ENCODE measurements around the gene ECM1.

The ECM1 gene

GRCh38 chr1:150525348-150525747, 17.4 kb downstream of the ECM1 start:
- no peaks in the 10 kb centered on the region for H4K20me1 ChIP-seq (ENCODE audit: low read depth, low read length)
- H3K9ac ChIP-seq (ENCODE audit: low read length), result no peak overlapping the region
- H3K79me2 ChIP-seq (ENCODE audit: insufficient read depth, low read length), result no peaks in the 10 kb centered on the region
- no peak overlapping the region for H2AFZ ChIP-seq (ENCODE audit: low read depth, low read length, severe bottlenecking)
- no peak overlapping the region for H3K27ac ChIP-seq (ENCODE audit: low read depth, low read length)
- no peaks in the 10 kb centered on the region for H3K36me3 ChIP-seq (ENCODE audit: low read length)
- no peak overlapping the region for H3K4me2 ChIP-seq (ENCODE audit: low read depth, low read length, poor library complexity, severe bottlenecking)
- H3K27me3 ChIP-seq (ENCODE audit: low read length), result no peaks in the 10 kb centered on the region
- no peaks in the 10 kb centered on the region for H3K9me3 ChIP-seq (ENCODE audit: insufficient read depth, low read length)
- H3K4me3 ChIP-seq (ENCODE audit: insufficient read depth, low read length, poor library complexity, severe bottlenecking), result no peak overlapping the region
- H3F3A ChIP-seq (ENCODE audit: insufficient read depth), result 0 out of 2 replicates have a peak, but pooled peaks cover 2% of the 10 kb centered on the region
- no peaks in the 10 kb centered on the region for H3K9me2 ChIP-seq (replicated peaks; ENCODE audit: insufficient read depth, low read length)
- TF ChIP-seq CTCF (IDR thresholded peaks at IDR 0.05; ENCODE audit: insufficient read depth, low read length, poor library complexity, severe bottlenecking) (no peak), EZH2phosphoT487 (conservative IDR thresholded peaks at IDR 0.05; ENCODE audit: low read length) (no peak)

GRCh38 chr1:150528196-150528595, 20.3 kb downstream of the ECM1 start:
- Histone ChIP-seq H3K79me2 (ENCODE audit: insufficient read depth, low read length) (no peaks in the 10 kb centered on the region), H3K9me3 (ENCODE audit: insufficient read depth, low read length) (no peaks in the 10 kb centered on the region), H2AFZ (ENCODE audit: low read depth, low read length, severe bottlenecking) (no peak overlapping the region), H3K36me3 (ENCODE audit: low read length) (no peaks in the 10 kb centered on the region), H3K9ac (ENCODE audit: low read length) (no peak overlapping the region), H3K4me2 (ENCODE audit: low read depth, low read length, poor library complexity, severe bottlenecking) (no peak overlapping the region), H3K4me3 (ENCODE audit: insufficient read depth, low read length, poor library complexity, severe bottlenecking) (no peak overlapping the region), H3K27ac (ENCODE audit: low read depth, low read length) (no peak overlapping the region), H4K20me1 (ENCODE audit: low read depth, low read length) (no peaks in the 10 kb centered on the region), H3K27me3 (ENCODE audit: low read length) (no peaks in the 10 kb centered on the region), H3F3A (ENCODE audit: insufficient read depth) (no peaks in the 10 kb centered on the region), H3K9me2 (replicated peaks; ENCODE audit: insufficient read depth, low read length) (no peaks in the 10 kb centered on the region)
- TF ChIP-seq EZH2phosphoT487 (conservative IDR thresholded peaks at IDR 0.05; ENCODE audit: low read length) (no peak), CTCF (IDR thresholded peaks at IDR 0.05; ENCODE audit: insufficient read depth, low read length, poor library complexity, severe bottlenecking) (no peak)

- H3K79me2 ChIP-seq (ENCODE audit: insufficient read depth, low read length), result no peaks in the 10 kb centered on the region
- H3K9me2 ChIP-seq (replicated peaks; ENCODE audit: insufficient read depth, low read length), result no peaks in the 10 kb centered on the region
- H3K27me3 ChIP-seq (ENCODE audit: low read length), result no peaks in the 10 kb centered on the region
- no peak overlapping the region for H3K9ac ChIP-seq (ENCODE audit: low read length)
- H3F3A ChIP-seq (ENCODE audit: insufficient read depth), result no peaks in the 10 kb centered on the region
- H3K9me3 ChIP-seq (ENCODE audit: insufficient read depth, low read length), result no peaks in the 10 kb centered on the region
- no peak overlapping the region for H2AFZ ChIP-seq (ENCODE audit: low read depth, low read length, severe bottlenecking)
- H3K27ac ChIP-seq (ENCODE audit: low read depth, low read length), result no peak overlapping the region
- H3K36me3 ChIP-seq (ENCODE audit: low read length), result no peaks in the 10 kb centered on the region
- H3K4me3 ChIP-seq (ENCODE audit: insufficient read depth, low read length, poor library complexity, severe bottlenecking), result no peak overlapping the region
- no peaks in the 10 kb centered on the region for H4K20me1 ChIP-seq (ENCODE audit: low read depth, low read length)
- no peak for TF ChIP-seq EZH2phosphoT487 (conservative IDR thresholded peaks at IDR 0.05; ENCODE audit: low read length)
- no peak for TF ChIP-seq CTCF (IDR thresholded peaks at IDR 0.05; ENCODE audit: insufficient read depth, low read length, poor library complexity, severe bottlenecking)
- no peak overlapping the region for H3K4me2 ChIP-seq (ENCODE audit: low read depth, low read length, poor library complexity, severe bottlenecking)
These were observed 21.1 kb downstream of the ECM1 start for GRCh38 chr1:150529017-150529416.

Measured in SU-DHL-6 (cell line).